GM12873 (cell line): ENCODE measurements around the gene MGAT4C.

Experiments
- TF ChIP-seq, protein P1 (sequence below): IDR thresholded peaks from 2 replicates; pipeline ENCODE4 v1.5.1; 2012; ENCODE audit warnings: low read depth, mild to moderate bottlenecking, moderate library complexity, low read length, control low read depth; ENCODE audit not compliant: insufficient read depth; ENCODE audit errors: missing control alignments

MGAT4C gene

DNA sequence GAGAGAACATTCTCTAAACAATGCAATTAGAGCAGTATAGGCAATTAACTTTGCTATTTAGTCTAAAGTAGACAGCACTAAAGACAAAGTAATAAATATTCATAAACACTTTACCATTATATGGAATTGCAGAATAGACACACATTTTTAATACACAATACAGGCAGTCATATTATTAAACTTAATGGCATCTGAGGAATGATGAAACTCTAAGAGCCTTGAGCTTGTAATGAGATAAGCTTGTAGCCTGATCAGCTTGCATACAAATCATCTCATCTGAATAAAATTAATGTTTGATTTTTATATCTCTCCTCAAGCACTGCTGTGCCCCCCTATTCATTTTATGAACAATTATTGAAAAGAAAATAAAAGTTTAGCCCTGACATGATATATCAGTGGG is 107.6 kb downstream of the MGAT4C start:
- TF ChIP-seq, protein P1, sequence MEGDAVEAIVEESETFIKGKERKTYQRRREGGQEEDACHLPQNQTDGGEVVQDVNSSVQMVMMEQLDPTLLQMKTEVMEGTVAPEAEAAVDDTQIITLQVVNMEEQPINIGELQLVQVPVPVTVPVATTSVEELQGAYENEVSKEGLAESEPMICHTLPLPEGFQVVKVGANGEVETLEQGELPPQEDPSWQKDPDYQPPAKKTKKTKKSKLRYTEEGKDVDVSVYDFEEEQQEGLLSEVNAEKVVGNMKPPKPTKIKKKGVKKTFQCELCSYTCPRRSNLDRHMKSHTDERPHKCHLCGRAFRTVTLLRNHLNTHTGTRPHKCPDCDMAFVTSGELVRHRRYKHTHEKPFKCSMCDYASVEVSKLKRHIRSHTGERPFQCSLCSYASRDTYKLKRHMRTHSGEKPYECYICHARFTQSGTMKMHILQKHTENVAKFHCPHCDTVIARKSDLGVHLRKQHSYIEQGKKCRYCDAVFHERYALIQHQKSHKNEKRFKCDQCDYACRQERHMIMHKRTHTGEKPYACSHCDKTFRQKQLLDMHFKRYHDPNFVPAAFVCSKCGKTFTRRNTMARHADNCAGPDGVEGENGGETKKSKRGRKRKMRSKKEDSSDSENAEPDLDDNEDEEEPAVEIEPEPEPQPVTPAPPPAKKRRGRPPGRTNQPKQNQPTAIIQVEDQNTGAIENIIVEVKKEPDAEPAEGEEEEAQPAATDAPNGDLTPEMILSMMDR, result no peak

DNA sequence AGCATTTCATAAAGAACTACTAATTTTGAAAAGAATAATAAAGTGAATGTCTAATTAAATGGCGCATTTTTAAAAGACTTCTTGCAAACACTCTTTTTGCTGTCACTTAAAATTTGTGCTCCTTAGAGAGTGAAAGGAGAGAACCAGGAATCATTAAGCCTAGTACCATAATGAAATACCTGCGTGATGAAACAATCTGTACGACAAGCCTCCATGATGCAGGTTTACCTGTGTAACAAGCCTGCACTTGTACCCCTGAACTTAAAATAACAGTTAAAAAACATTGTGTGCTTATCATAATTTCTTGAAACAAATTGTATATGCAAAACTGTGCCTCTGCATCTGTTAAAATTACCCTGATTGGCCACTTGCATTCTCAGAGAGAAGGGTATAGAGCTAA is 108.1 kb downstream of the MGAT4C start:
- TF ChIP-seq, protein P1, result no peak

DNA sequence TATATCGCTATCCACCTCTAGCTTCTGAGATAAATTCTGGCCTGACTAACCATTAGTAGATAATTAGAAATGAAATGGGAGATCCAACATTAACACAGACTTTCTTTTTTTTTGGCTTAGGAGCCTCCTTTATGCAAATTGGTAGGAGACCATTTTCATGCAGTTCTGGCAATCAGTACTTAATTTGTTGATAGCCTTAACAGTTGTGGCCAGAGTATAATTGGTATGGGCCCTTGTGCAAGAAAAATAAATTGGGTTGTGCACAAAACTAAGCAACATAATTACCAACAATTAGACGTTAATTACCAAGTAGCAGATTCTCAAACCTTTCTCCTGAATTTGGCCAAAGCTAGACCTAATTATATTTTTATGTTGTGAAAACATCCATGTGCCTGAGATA is 111.0 kb downstream of the MGAT4C start:
- TF ChIP-seq, protein P1, result no peak

DNA sequence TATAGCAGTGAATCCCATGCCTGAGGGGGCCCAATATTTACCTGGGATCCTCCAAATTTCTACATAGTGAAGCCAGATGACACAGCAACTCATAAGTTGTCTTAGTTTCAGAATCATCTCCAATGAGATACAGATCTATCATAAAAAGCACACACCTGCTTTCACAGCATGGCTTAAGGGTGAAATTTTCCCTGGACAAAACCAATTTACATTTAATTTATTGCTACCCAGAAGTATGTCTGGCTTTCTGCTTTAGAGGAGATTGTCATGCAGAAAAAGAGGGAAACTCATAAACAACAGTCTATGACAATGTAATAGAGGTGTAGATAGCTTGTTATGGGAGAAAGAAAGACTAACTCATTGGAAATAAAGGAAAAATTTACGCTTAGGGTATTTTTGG is 113.0 kb downstream of the MGAT4C start:
- TF ChIP-seq, protein P1, result no peak

DNA sequence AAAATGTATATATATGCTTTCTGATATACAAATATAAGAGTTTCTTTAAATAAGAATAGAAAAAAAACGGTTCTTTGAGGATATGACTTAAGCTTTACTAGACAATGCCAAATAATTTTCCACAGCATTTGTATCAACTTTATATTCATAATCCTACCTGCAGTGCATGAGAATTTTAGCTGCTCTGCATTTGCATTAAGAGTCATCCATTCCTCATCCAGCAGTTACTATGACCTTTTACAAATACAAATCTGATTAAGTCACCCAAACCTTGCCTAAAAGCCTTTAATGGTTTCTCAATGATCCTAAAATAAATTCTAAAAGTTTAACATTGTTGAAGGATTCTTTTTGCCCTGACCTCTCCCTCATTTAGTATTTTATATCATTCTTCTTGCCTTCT is 116.5 kb downstream of the MGAT4C start:
- TF ChIP-seq, protein P1, result no peak

DNA sequence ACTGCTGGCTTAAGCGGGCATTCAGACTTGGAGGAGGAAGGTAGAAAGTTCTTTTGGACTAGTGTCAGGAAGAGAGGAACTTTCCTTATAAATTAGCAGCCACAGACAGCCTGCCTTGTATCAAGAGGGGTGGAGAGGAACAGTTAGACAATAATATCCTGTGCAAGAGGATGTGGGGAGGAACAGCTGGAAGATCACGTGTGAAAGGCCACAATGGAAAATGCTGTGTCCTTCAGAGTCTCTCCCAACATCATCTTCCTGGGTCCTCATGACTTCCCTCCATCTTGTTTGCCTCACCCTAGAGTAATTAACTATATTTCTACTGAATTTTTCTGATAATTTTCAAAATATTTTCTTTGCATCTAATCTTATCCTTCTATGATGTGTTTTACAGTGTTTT is 117.4 kb downstream of the MGAT4C start:
- TF ChIP-seq, protein P1, result no peak

DNA sequence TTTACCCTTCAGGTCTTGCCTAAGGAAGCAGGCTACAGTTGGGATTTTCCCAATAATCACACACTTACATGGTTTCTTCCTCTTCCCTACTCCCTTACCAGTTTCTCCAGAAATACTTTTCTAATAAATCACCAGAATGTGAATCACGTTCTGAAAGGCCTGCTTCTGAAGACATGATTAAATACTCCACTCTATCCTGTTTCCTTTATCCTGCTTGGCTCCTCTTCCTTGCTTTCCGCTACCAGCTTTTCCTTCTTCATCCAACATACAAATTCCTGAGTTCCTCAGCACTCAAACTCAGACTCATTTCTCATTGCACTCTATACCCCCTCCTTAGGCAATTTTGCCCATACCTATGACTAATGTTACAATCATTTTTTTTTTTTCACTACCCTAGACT is 118.3 kb downstream of the MGAT4C start:
- TF ChIP-seq, protein P1, result no peak

DNA sequence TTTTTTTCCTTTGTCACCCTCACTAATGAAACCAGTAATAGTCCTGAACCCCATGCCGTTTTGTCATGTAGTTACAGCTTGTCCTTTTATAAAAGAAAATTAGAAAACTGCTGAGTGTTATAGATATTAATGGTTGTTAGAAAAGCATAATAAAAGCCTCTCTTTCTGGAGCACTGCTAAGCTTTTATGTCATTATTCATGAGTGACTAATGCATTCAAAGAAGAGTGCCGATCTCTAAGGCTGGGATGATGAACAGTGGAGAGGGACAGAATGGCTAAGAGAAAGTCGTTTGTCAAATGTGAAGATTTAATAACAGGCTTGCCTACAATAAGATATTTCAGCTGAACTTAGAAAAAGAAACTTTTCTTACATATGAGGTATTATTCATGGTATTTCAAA is 121.6 kb downstream of the MGAT4C start:
- TF ChIP-seq, protein P1, result no peak
